Measurements from ENCODE around the gene PLA2G12B.

The PLA2G12B gene

DNA sequence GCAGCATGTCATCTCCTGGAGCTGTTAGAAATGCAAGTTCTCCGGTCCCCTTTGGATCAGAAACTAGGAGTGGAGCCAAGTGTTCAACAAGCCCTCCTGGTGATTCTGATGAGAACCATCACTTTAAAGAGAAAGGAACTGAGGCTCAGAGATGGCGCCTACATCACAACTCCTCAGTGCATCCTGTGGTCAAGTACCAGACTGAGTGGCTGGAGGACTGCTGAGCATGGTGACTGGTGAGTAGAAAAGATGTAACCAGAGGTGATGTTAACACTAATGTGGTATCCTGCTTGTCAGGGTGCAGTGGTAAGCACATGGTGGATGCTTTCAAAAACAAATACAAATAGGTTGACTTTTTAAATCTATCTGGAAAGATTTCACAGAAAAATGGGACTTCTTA is 64.5 kb downstream of the PLA2G12B start:
- no peak for DNase-seq (ENCODE audit: low read depth)

DNA sequence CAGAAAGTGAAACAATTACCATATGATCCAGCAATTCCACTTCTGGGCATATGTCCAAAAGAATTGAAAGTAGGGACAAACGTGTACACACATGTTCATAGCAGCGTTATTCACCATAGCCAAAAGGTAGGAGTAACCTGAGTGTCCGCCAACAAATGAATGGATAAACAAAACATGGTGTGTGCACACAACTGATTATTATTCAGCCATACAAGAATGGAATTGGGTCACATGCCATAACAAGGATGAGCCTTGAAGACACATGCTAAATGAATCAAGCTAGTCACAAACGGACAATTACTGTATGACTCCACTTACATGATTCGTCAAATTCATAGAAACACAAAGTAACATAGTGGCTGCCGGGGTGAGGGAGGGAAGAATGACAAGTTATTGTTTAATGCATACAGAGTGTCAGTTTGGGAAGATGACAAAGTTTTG is 65.2 kb downstream of the PLA2G12B start:
- DNase-seq (ENCODE audit: low read depth), result no peak

DNA sequence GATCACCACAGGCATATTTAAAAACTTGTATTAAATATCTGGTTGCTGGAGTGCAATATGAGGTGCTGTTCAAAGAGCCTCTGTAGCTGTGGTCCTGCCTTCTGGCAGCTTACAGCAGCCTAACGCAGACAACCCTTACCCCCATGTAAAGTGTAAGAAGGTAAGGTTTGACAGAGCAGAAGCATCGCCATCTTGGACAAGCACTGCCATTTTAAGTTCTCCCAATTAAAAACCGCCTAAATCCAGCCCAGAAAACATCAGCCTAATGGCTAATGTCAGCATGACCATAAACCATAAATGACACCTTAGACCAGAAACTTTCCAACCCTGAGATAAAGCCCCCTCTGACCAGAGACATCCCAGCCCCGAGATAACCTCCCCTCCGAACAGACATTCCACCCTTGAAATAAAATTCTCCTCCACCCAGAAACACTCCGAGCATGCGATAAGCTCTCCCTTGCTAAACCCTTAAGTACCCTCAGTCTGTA is 66.4 kb downstream of the PLA2G12B start:
- no peak for DNase-seq (ENCODE audit: low read depth)

GRCh38 chr10:72887043-72887442 is 67.6 kb downstream of the PLA2G12B start:
- no peak for DNase-seq (ENCODE audit: low read depth)

DNA sequence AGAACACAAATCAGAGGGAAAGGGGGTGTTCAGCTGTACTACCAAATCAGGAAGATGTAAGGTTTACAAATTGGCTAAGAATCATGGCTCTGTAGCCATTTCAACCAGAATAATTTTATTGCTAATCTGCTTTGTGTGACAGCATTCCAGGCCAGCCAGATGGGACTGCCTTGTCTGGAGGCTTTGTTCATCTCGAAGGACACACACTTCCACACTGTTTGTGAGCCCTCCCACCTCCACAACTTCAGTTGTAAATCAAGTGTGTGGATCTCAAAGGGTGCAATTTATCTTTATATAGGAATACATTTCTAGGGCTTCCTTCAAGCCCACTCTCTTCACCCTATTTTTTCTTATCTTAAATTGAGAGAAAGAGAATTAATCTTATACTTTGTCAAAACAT is 68.0 kb downstream of the PLA2G12B start:
- DNase-seq (ENCODE audit: low read depth), result no peak

DNA sequence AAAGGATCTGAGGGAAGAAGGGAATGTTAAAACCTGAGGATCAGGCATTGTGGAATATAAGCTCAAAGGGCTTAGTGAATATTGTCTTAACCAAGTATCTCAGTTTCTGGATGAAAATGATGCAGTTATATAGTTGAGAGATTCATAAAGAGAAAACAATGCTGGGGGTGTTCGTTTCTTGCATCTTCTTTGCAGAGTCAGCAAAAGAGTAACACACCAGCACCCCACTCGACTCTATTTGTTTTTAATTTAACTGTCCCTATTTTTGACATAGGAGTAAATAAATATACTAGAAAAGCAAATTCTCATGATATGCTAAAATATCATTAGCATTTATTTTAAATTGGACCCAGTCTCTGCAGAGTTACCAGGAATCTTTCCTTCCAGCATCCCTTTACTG is 68.7 kb downstream of the PLA2G12B start:
- no peak for DNase-seq (ENCODE audit: low read depth)

Data from stimulated activated CD8-positive, alpha-beta memory T cell treated with anti-CD3 and anti-CD28 coated beads, Interleukin-7, amount 100 ng/mL, for 24 hours (primary cell).